K562 (cell line): ENCODE measurements around the gene ZNF581. TPM values are rescaled to one million over a fixed set of nuclear protein-coding genes. Genes with fewer than 3 reads are reported as not detected.

Source experiments
- CREB1 ChIP-seq, 2 experiments: sonication (generic) in 1 of 2; formaldehyde crosslinking in 1 of 2; IDR thresholded peaks; 2 replicates each; pipeline versions ENCODE4 v1.6.1 to v1.8.0; 2012 to 2022; ENCODE audit warnings: inconsistent platforms in 1 of 2, mild to moderate bottlenecking in 1 of 2, missing genetic modification reagents in 1 of 2, moderate library complexity in 1 of 2
- CREM ChIP-seq: IDR thresholded peaks from 2 replicates; pipeline ENCODE4 v1.6.1; 2014; ENCODE audit warnings: antibody characterized with exemption, low read depth
- DDX20 ChIP-seq: fragments of 450-650 bp; IDR thresholded peaks from 2 replicates; pipeline ENCODE4 v1.6.1; 2016; ENCODE audit warnings: missing genetic modification characterization, low read depth, mild to moderate bottlenecking, missing compliant biosample characterization, moderate library complexity
- ELF1 ChIP-seq: fragments of 200-800 bp; sonication (Bioruptor generic); IDR thresholded peaks from 2 replicates; pipeline ENCODE4 v1.6.1; 2016; ENCODE audit warnings: missing genetic modification characterization, missing compliant biosample characterization
- ELF4 ChIP-seq: fragments of 450-650 bp; formaldehyde crosslinking; IDR thresholded peaks from 2 replicates; pipeline ENCODE4 v1.4.0; 2022; ENCODE audit warnings: missing genetic modification characterization
- ETV5 ChIP-seq: sonication (generic); formaldehyde crosslinking; IDR thresholded peaks from 2 replicates; pipeline ENCODE4 v1.4.0; 2020; ENCODE audit warnings: low read depth, mild to moderate bottlenecking, missing genetic modification reagents
- EWSR1 ChIP-seq: fragments of 450-650 bp; IDR thresholded peaks from 2 replicates; pipeline ENCODE4 v1.6.1; 2018; ENCODE audit warnings: borderline replicate concordance, mild to moderate bottlenecking, low read depth, moderate library complexity; ENCODE audit not compliant: partially characterized antibody
- GABPB1 ChIP-seq: sonication (generic); formaldehyde crosslinking; IDR thresholded peaks from 2 replicates; pipeline ENCODE4 v1.8.0; 2022; ENCODE audit warnings: mild to moderate bottlenecking, missing genetic modification reagents
- KAT8 ChIP-seq: fragments of 450-650 bp; IDR thresholded peaks from 2 replicates; pipeline ENCODE4 v1.6.1; 2016; ENCODE audit warnings: low read depth, mild to moderate bottlenecking
- LCOR ChIP-seq: sonication (generic); formaldehyde crosslinking; IDR thresholded peaks from 2 replicates; pipeline ENCODE4 v1.8.0; 2022; ENCODE audit warnings: mild to moderate bottlenecking, missing genetic modification reagents
- SRSF1 ChIP-seq: fragments of 200-400 bp; formaldehyde crosslinking; IDR thresholded peaks from 2 replicates; pipeline ENCODE4 v1.6.1; 2017; ENCODE audit warnings: mild to moderate bottlenecking, low read depth, low read length, moderate library complexity
- SRSF3 ChIP-seq: fragments of 200-400 bp; formaldehyde crosslinking; IDR thresholded peaks from 2 replicates; pipeline ENCODE4 v1.6.1; 2016; ENCODE audit warnings: mild to moderate bottlenecking, low read length, moderate library complexity; ENCODE audit not compliant: insufficient read depth
- TRIM28 ChIP-seq: fragments of 450-650 bp; IDR thresholded peaks from 2 replicates; pipeline ENCODE4 v1.6.1; 2017
- ZC3H11A ChIP-seq: IDR thresholded peaks from 2 replicates; pipeline ENCODE4 v1.6.1; 2012; ENCODE audit warnings: low read depth, low read length, improper control_type of control experiment
- ZNF124 ChIP-seq: sonication (generic); formaldehyde crosslinking; IDR thresholded peaks from 2 replicates; pipeline ENCODE4 v1.8.1; 2022; ENCODE audit warnings: missing genetic modification reagents
- polyA plus RNA-seq, 8 experiments: library from polyadenylated mRNA; depleted of rRNA in 4 of 8; stranded (reverse) in 5 of 8; unstranded in 3 of 8; fragments of >200 nt; fragmentation: Nextera tagmentation in 2 of 8; fragmentation: Illumina TruSeq in 1 of 8; extraction: Ambion mirVana in 2 of 8; extraction: Trizol in 1 of 8; gene quantifications; 2 replicates each; pipeline versions ENCODE4 v1.2.1 to v1.2.3, GENCODE V29; 2011 to 2014; ENCODE audit warnings: inconsistent platforms in 1 of 8, missing spikeins in 1 of 8
- total RNA-seq, 7 experiments: library from RNA; depleted of rRNA in 6 of 7; stranded (reverse); fragments of >200 nt in 6 of 7; fragmentation: Illumina TruSeq in 2 of 7; extraction: Trizol in 2 of 7; gene quantifications; 2 replicates each; pipeline versions ENCODE4 v1.2.1 to v1.2.3, GENCODE V29; 2011 to 2021; ENCODE audit warnings: low replicate concordance in 1 of 7
- TF ChIP-seq, protein P1 (sequence below): IDR thresholded peaks from 2 replicates; pipeline ENCODE4 v1.6.1; 2012; ENCODE audit warnings: low read depth, low read length, improper control_type of control experiment, borderline replicate concordance
- TF ChIP-seq, protein P2 (sequence below): sonication (generic); formaldehyde crosslinking; IDR thresholded peaks from 2 replicates; pipeline ENCODE4 v1.8.0; 2023; ENCODE audit warnings: missing genetic modification reagents, mild to moderate bottlenecking, borderline replicate concordance
- TF ChIP-seq, protein P3 (sequence below), 3 experiments: fragments of 200-800 bp in 1 of 3; fragments of 250-450 bp in 1 of 3; fragments of 450-650 bp in 1 of 3; sonication (Bioruptor Pico) in 1 of 3; sonication (Bioruptor generic) in 1 of 3; formaldehyde crosslinking in 1 of 3; IDR thresholded peaks; 2 replicates each; pipeline versions ENCODE4 v1.6.1 to v1.8.0; 2016 to 2022; ENCODE audit warnings: mild to moderate bottlenecking in 2 of 3, missing genetic modification characterization in 2 of 3, missing compliant biosample characterization in 1 of 3, moderate library complexity in 1 of 3

The ZNF581 gene
- total and polyA plus RNA-seq, 9 of the 15 experiments (the other 6 are each of a cell fraction or from before 2014, with no cell fraction given), result 2.4 to 39.4 (median 15.4) TPM

DNA sequence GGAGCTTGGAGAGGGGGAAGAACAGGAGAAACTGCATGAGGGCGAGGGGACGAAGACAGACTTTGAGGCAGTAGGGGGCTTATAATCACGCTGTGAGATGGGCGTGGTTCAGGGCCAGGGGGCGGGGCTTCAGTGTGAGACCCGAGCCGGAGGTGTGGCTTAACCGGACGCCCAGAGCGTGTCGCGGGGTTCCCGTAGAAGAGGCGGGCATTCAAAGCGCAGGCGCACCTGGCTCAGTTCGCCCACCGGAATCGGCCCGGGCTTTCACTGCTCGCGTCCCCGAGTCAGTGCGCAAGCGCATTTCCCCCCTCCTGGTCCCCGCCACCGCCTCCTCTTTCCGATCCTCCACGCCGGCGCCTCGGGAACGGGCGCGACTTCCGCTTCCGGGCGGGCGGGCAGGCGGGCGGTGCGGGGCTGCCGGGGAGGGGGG lies 38.2 kb upstream of the ZNF581 start (continued):
- TF ChIP-seq, protein P1, sequence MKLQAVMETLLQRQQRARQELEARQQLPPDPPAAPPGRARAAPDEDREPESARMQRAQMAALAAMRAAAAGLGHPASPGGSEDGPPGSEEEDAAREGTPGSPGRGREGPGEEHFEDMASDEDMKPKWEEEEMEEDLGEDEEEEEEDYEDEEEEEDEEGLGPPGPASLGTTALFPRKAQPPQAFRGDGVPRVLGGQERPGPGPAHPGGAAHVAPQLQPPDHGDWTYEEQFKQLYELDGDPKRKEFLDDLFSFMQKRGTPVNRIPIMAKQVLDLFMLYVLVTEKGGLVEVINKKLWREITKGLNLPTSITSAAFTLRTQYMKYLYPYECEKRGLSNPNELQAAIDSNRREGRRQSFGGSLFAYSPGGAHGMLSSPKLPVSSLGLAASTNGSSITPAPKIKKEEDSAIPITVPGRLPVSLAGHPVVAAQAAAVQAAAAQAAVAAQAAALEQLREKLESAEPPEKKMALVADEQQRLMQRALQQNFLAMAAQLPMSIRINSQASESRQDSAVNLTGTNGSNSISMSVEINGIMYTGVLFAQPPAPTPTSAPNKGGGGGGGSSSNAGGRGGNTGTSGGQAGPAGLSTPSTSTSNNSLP, result no peak
- TF ChIP-seq, protein P2, sequence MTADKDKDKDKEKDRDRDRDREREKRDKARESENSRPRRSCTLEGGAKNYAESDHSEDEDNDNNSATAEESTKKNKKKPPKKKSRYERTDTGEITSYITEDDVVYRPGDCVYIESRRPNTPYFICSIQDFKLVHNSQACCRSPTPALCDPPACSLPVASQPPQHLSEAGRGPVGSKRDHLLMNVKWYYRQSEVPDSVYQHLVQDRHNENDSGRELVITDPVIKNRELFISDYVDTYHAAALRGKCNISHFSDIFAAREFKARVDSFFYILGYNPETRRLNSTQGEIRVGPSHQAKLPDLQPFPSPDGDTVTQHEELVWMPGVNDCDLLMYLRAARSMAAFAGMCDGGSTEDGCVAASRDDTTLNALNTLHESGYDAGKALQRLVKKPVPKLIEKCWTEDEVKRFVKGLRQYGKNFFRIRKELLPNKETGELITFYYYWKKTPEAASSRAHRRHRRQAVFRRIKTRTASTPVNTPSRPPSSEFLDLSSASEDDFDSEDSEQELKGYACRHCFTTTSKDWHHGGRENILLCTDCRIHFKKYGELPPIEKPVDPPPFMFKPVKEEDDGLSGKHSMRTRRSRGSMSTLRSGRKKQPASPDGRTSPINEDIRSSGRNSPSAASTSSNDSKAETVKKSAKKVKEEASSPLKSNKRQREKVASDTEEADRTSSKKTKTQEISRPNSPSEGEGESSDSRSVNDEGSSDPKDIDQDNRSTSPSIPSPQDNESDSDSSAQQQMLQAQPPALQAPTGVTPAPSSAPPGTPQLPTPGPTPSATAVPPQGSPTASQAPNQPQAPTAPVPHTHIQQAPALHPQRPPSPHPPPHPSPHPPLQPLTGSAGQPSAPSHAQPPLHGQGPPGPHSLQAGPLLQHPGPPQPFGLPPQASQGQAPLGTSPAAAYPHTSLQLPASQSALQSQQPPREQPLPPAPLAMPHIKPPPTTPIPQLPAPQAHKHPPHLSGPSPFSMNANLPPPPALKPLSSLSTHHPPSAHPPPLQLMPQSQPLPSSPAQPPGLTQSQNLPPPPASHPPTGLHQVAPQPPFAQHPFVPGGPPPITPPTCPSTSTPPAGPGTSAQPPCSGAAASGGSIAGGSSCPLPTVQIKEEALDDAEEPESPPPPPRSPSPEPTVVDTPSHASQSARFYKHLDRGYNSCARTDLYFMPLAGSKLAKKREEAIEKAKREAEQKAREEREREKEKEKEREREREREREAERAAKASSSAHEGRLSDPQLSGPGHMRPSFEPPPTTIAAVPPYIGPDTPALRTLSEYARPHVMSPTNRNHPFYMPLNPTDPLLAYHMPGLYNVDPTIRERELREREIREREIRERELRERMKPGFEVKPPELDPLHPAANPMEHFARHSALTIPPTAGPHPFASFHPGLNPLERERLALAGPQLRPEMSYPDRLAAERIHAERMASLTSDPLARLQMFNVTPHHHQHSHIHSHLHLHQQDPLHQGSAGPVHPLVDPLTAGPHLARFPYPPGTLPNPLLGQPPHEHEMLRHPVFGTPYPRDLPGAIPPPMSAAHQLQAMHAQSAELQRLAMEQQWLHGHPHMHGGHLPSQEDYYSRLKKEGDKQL (CRISPR knock-in tag), result no peak
- TF ChIP-seq TRIM28 (no peak), ELF4 (peak; percentile 32; the same call in 1 of the 2 replicates), EWSR1 (no peak), ZNF124 (no peak), CREB1 (IDR thresholded peaks at IDR 0.05) (peak; percentile 29; the same call in 1 of the 2 replicates), CREB1 (CRISPR knock-in tag; IDR thresholded peaks at IDR 0.05) (no peak; the same call in 1 of the 2 replicates), DDX20 (no peak), CREM (peak; percentile 72), ELF1 (peak; percentile 94), LCOR (no peak), SRSF3 (no peak), SRSF1 (no peak), KAT8 (no peak), ETV5 (no peak; the same call in 1 of the 2 replicates), GABPB1 (CRISPR knock-in tag) (peak; percentile 87), ZC3H11A (no peak)
- TF ChIP-seq, protein P3, sequence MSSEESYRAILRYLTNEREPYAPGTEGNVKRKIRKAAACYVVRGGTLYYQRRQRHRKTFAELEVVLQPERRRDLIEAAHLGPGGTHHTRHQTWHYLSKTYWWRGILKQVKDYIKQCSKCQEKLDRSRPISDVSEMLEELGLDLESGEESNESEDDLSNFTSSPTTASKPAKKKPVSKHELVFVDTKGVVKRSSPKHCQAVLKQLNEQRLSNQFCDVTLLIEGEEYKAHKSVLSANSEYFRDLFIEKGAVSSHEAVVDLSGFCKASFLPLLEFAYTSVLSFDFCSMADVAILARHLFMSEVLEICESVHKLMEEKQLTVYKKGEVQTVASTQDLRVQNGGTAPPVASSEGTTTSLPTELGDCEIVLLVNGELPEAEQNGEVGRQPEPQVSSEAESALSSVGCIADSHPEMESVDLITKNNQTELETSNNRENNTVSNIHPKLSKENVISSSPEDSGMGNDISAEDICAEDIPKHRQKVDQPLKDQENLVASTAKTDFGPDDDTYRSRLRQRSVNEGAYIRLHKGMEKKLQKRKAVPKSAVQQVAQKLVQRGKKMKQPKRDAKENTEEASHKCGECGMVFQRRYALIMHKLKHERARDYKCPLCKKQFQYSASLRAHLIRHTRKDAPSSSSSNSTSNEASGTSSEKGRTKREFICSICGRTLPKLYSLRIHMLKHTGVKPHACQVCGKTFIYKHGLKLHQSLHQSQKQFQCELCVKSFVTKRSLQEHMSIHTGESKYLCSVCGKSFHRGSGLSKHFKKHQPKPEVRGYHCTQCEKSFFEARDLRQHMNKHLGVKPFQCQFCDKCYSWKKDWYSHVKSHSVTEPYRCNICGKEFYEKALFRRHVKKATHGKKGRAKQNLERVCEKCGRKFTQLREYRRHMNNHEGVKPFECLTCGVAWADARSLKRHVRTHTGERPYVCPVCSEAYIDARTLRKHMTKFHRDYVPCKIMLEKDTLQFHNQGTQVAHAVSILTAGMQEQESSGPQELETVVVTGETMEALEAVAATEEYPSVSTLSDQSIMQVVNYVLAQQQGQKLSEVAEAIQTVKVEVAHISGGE (CRISPR knock-in tag; IDR thresholded peaks at IDR 0.05), result peak in 2 of 3 experiments; percentile 19 to 92; a peak in 3 of 6 replicates
